ENCODE data around the gene DOK4. TPM values are rescaled to one million over a fixed set of nuclear protein-coding genes. Genes with fewer than 3 reads are reported as not detected.
"Not testable (repeated sequence)": the region's sequence is repeated elsewhere in the genome, so short reads cannot be mapped to it uniquely, and the experiment has no call there.

DOK4 gene
- total RNA-seq, 2 donors from 2014 or later, result 6.4 to 16.8 TPM

DNA sequence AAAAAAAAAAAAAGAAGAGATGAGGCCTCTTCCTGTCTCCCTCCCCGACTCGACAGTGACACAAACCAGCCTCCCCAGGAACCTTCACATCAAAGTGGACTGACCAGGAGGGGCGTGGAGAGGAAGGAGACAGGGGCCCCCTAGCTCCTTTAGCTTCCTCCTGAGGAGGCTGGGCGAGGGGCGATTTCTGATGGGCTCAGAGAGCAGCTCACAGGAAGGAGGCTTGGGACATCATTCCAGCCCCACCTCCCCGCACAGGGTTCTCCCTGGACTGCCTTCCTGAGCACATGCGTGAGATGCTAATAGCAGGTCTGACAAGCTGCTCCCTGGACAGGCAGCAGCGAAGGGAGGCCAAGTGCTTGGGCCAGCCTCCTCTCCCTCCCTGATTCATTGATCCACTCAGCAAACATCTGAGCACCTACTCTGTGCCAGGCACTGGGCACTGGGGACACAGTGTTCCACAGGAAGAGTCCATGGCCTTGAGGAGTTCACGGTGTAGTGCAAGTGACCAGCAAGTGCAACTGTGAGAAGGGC, 14.4 kb upstream of the DOK4 start:
- peak; percentile 44 for ATAC-seq (replicated peaks)
- H3K27ac Mint-ChIP-seq, result no peak overlapping the region

DNA sequence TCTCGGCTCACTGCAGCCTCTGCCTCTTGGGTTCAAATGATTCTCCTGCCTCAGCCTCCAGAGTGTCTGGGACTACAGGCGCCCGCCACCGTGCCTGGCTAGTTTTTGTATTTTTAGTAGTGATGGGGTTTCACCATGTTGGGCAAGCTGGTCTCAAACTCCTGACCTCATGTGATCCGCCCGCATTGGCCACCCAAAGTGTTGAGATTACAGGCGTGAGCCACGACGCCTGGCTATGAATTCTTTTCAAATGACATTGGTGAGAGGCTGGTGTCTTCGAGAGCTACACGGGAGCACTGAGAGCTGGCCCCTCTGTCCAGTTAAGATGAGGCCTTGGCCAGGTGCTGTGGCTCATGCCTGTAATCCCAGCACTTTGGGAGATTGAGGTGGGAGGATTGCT, 13.6 kb upstream of the DOK4 start:
- H3K27ac Mint-ChIP-seq, H3K4me3 Mint-ChIP-seq, H3K4me1 Mint-ChIP-seq: not testable (repeated sequence)

More for the DNA sequence above, 14.4 kb upstream of the DOK4 start:
- Mint-ChIP-seq H3K27me3 (no peaks in the 10 kb centered on the region), H3K4me3 (no peak overlapping the region), H3K4me1 (no peaks in the 10 kb centered on the region), H3K9me3 (no peaks in the 10 kb centered on the region), H3K36me3 (ENCODE audit: low read depth) (no peaks in the 10 kb centered on the region)

GRCh38 chr16:57498031-57498430, 11.7 kb upstream of the DOK4 start:
- Mint-ChIP-seq H3K27me3 (peaks cover 7% of the 10 kb centered on the region), H3K36me3 (ENCODE audit: low read depth) (no peaks in the 10 kb centered on the region), H3K4me1 (no peaks in the 10 kb centered on the region), H3K4me3 (no peak overlapping the region), H3K9me3 (no peaks in the 10 kb centered on the region), H3K27ac (no peak overlapping the region)
- no peak for ATAC-seq (replicated peaks)

More for the DNA sequence above, 13.6 kb upstream of the DOK4 start:
- H3K27me3 Mint-ChIP-seq; H3K36me3 Mint-ChIP-seq (ENCODE audit: low read depth); H3K9me3 Mint-ChIP-seq; ATAC-seq (replicated peaks): not testable (repeated sequence)

GRCh38 chr16:57497121-57497520, 10.8 kb upstream of the DOK4 start:
- Mint-ChIP-seq H3K9me3 (no peaks in the 10 kb centered on the region), H3K27ac (no peak overlapping the region), H3K36me3 (ENCODE audit: low read depth) (no peaks in the 10 kb centered on the region), H3K4me3 (no peak overlapping the region), H3K4me1 (no peaks in the 10 kb centered on the region), H3K27me3 (peaks cover 7% of the 10 kb centered on the region)
- ATAC-seq (replicated peaks), result no peak

GRCh38 chr16:57493767-57494166, 7.5 kb upstream of the DOK4 start:
- H3K4me3 Mint-ChIP-seq, result no peak overlapping the region
- H3K27me3 Mint-ChIP-seq, result peaks cover 7% of the 10 kb centered on the region
- H3K4me1 Mint-ChIP-seq, result no peaks in the 10 kb centered on the region
- no peaks in the 10 kb centered on the region for H3K36me3 Mint-ChIP-seq (ENCODE audit: low read depth)
- no peaks in the 10 kb centered on the region for H3K9me3 Mint-ChIP-seq
- no peak overlapping the region for H3K27ac Mint-ChIP-seq
- ATAC-seq (replicated peaks), result no peak

DNA sequence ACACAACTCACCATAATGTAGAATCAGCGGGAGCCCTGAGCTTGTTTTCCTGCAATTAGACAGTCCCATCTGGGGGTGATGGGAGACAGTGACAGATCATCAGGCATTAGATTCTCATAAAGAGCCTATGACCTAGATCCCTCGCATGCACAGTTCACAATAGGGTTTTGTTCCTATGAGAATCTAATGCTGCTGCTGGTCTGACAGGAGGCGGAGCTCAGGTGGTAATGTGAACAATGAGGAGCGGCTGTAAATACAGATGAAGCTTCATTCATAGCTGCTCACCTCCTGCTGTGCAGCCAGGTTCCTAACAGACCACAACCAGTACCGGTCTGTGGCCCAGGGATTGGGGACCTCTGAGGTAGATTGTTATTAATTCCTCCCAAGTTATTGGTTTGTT, 2.9 kb upstream of the DOK4 start:
- Mint-ChIP-seq H3K36me3 (ENCODE audit: low read depth) (no peaks in the 10 kb centered on the region), H3K27ac (no peak overlapping the region), H3K27me3 (peaks cover 3% of the 10 kb centered on the region), H3K4me3 (no peak overlapping the region), H3K4me1 (peaks cover 6% of the 10 kb centered on the region), H3K9me3 (no peaks in the 10 kb centered on the region)
- no peak for ATAC-seq (replicated peaks)

- H3K4me1 Mint-ChIP-seq, result peaks cover 6% of the 10 kb centered on the region
- H3K27me3 Mint-ChIP-seq, result no peaks in the 10 kb centered on the region
- H3K27ac Mint-ChIP-seq, result peak overlapping the region; percentile 74
- no peaks in the 10 kb centered on the region for H3K36me3 Mint-ChIP-seq (ENCODE audit: low read depth)
- ATAC-seq (replicated peaks), result no peak
- peak overlapping the region; percentile 89 for H3K4me3 Mint-ChIP-seq
- H3K9me3 Mint-ChIP-seq, result no peaks in the 10 kb centered on the region
Observed at GRCh38 chr16:57486858-57487834, 853 bp upstream of the DOK4 start.

GRCh38 chr16:57485091-57485915, 990 bp downstream of the DOK4 start:
- H3K4me3 Mint-ChIP-seq, result peak overlapping the region; percentile 89
- H3K4me1 Mint-ChIP-seq, result peaks cover 6% of the 10 kb centered on the region
- H3K27ac Mint-ChIP-seq, result peak overlapping the region; percentile 88
- no peaks in the 10 kb centered on the region for H3K27me3 Mint-ChIP-seq
- H3K9me3 Mint-ChIP-seq, result no peaks in the 10 kb centered on the region
- ATAC-seq (replicated peaks), result no peak
- no peaks in the 10 kb centered on the region for H3K36me3 Mint-ChIP-seq (ENCODE audit: low read depth)

- Mint-ChIP-seq H3K27me3 (no peaks in the 10 kb centered on the region), H3K9me3 (no peaks in the 10 kb centered on the region), H3K27ac (no peak overlapping the region), H3K4me3 (peak overlapping the region; percentile 89), H3K4me1 (peaks cover 6% of the 10 kb centered on the region), H3K36me3 (ENCODE audit: low read depth) (no peaks in the 10 kb centered on the region)
- no peak for ATAC-seq (replicated peaks)
Observed at GRCh38 chr16:57484515-57485005, 1.7 kb downstream of the DOK4 start.

DNA sequence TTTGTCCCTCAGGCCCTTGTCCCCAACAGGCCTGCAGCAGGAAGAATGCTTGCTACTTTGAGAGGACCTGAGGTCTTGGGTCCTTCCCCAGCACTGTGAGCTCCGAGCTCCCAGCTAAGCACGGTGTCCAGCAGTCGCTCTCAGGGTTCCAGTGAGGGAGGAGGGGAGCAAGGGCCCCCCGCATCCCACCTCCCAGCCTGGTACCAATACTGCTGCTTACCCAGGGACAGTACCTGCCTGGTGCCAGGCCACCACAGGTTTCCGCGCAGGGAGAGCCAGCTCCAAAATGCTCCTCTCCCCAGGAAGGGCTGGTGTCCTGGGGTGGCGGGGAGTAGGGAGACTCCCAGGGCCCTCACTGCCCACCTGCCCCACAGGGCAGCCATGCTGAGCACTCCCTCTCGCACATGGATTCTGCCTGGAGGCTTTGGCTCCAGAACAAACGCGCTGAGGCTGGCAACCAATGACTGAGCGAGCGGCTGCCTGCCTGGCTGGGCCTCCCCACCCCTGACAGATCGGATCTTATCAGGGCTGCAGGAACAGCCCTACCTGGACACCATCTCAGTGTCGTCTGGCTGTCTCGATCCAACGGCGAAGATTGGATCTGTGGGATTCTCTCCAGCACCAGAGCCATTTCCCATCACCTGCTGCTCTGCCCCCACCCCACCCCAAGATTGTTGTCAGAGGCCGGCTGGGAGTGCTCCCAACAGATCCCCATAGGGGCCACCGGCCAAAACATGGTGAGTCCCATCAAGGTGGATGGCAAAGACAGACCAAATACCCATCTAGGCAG, 2.4 kb downstream of the DOK4 start:
- no peak for ATAC-seq (replicated peaks)

DNA sequence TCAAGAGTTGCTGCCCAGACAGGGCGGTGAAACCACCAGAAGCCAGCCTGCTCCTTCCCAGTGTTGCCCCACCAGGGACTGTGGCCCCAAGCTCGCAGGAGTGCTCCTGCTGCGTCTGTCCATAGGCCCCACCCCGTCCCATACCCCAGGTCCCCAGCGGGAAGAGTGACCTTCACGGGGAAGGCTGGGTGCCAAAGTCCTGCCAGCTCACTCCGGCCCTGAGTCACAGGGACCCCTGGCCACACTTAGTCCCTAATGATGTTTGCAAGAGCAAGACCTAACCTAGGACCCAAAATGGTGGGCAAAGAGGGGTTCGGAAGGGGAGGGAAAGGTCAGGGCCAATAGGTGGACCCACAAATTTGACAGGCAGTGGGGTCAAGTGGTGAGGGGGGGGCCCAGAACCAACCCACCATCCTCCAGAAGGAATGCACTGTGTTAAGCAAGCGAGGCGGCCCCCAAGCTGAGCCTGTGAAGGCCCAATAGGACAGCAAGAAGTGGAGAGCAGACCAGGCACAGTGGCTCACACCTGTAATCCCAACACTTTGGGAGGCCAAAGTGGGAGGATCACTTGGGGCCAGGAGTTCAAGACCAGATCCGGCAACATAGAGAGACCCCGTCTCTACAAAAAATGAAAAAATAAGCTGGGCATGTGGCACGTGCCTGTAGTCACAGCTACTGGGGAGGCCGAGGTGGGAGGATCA, 3.3 kb downstream of the DOK4 start:
- Mint-ChIP-seq H3K27me3 (no peaks in the 10 kb centered on the region), H3K4me1 (peaks cover 6% of the 10 kb centered on the region), H3K9me3 (no peaks in the 10 kb centered on the region), H3K27ac (no peak overlapping the region), H3K4me3 (no peak overlapping the region), H3K36me3 (ENCODE audit: low read depth) (no peaks in the 10 kb centered on the region)
- no peak for ATAC-seq (replicated peaks)

More for the DNA sequence above, 2.4 kb downstream of the DOK4 start:
- H3K4me1 Mint-ChIP-seq, result peaks cover 6% of the 10 kb centered on the region
- H3K9me3 Mint-ChIP-seq, result no peaks in the 10 kb centered on the region
- H3K27me3 Mint-ChIP-seq, result no peaks in the 10 kb centered on the region
- H3K36me3 Mint-ChIP-seq (ENCODE audit: low read depth), result no peaks in the 10 kb centered on the region
- H3K4me3 Mint-ChIP-seq, result no peak overlapping the region
- no peak overlapping the region for H3K27ac Mint-ChIP-seq

DNA sequence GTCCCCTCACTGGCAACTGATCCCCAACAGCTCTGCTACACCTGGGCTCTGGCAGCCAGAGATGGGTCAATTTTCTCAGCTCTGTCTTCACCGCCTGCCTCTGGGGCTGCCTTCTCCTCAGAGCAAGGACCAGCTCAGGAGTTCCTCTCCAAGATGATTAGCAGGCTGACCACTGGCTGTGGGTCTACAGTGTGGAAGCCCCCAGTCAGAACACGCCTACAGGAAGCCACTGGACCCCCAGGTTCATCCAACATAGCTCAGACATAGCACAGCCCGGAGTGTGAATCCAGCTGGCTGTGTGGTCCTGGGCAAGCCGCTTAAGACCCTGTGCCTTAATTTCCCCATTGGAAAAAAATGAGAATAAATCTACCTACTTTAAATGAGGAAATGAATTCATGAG, 4.9 kb downstream of the DOK4 start:
- Mint-ChIP-seq H3K27ac (no peak overlapping the region), H3K4me1 (peaks cover 8% of the 10 kb centered on the region), H3K36me3 (ENCODE audit: low read depth) (no peaks in the 10 kb centered on the region), H3K9me3 (no peaks in the 10 kb centered on the region), H3K4me3 (no peak overlapping the region), H3K27me3 (no peaks in the 10 kb centered on the region)
- no peak for ATAC-seq (replicated peaks)

DNA sequence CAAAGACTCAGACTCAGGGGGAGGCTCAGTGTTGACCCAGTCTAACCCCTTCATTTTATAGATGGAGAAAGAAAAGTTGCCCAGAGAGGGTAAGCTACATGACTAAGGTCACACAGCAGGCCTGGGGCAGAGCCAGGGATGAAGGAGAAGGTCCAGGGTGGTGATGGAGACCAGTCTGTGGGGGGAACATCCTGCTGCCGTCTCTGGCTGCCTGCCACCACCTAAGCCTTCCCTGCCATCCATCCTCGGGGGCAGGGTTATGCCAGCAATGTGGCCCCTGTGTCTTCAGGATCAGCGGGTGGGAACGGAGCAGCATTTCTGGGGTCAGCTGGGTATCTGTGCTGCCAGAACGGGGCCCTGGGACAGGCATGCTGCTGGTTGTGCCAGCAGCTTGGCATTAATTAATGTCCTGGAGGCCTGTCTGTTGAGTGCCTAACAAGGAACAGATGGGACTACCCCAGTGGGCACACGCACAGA, 5.5 kb downstream of the DOK4 start:
- H3K36me3 Mint-ChIP-seq (ENCODE audit: low read depth), result no peaks in the 10 kb centered on the region
- peaks cover 14% of the 10 kb centered on the region for H3K4me1 Mint-ChIP-seq
- no peak overlapping the region for H3K4me3 Mint-ChIP-seq
- no peaks in the 10 kb centered on the region for H3K27me3 Mint-ChIP-seq
- no peak for ATAC-seq (replicated peaks)
- no peak overlapping the region for H3K27ac Mint-ChIP-seq
- H3K9me3 Mint-ChIP-seq, result no peaks in the 10 kb centered on the region

All from activated T-helper 17 cell treated with anti-CD3 and anti-CD28 coated beads, Interleukin-2, amount 50 U/mL, for 72 hours (primary cell).